Measurements from ENCODE around the gene WDHD1. TPM values are rescaled to one million over a fixed set of nuclear protein-coding genes. Genes with fewer than 3 reads are reported as not detected.

WDHD1 gene
- total RNA-seq, 1 donor from 2014 or later, result 10.0 TPM

DNA sequence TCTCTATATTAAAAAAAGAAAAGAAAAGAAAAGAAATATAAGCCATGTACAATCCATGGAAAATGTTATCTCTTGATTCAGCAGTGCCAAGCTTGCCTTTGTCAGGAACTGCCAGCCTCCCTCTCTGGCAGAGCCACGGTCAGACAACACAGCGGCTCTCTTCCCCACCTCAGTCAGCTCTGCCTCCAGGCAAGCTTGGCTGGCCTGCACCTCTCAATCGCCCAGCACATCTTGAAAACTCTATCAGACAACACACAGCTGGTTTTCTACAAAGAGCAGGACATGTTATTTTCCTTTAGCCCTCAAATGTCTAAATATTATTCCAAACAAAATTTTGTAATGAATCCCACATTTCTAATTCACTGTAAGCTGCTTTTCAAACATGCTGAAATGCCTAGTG is 104.3 kb downstream of the WDHD1 start:
- FAIRE-seq (no peak), DNase-seq (ENCODE audit: low read depth) (no peak)
- no peaks in the 10 kb centered on the region for H3K27me3 ChIP-seq (ENCODE audit: control insufficient read depth, insufficient read depth, low read length)
- H3K4me3 ChIP-seq (ENCODE audit: low read depth, low read length), result no peak overlapping the region
- H3K36me3 ChIP-seq (ENCODE audit: control insufficient read depth, insufficient read depth, low read length), result no peaks in the 10 kb centered on the region
- TF ChIP-seq, protein P1, sequence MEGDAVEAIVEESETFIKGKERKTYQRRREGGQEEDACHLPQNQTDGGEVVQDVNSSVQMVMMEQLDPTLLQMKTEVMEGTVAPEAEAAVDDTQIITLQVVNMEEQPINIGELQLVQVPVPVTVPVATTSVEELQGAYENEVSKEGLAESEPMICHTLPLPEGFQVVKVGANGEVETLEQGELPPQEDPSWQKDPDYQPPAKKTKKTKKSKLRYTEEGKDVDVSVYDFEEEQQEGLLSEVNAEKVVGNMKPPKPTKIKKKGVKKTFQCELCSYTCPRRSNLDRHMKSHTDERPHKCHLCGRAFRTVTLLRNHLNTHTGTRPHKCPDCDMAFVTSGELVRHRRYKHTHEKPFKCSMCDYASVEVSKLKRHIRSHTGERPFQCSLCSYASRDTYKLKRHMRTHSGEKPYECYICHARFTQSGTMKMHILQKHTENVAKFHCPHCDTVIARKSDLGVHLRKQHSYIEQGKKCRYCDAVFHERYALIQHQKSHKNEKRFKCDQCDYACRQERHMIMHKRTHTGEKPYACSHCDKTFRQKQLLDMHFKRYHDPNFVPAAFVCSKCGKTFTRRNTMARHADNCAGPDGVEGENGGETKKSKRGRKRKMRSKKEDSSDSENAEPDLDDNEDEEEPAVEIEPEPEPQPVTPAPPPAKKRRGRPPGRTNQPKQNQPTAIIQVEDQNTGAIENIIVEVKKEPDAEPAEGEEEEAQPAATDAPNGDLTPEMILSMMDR (IDR thresholded peaks at IDR 0.05; ENCODE audit: insufficient read depth, low read length, severe bottlenecking), result no peak

DNA sequence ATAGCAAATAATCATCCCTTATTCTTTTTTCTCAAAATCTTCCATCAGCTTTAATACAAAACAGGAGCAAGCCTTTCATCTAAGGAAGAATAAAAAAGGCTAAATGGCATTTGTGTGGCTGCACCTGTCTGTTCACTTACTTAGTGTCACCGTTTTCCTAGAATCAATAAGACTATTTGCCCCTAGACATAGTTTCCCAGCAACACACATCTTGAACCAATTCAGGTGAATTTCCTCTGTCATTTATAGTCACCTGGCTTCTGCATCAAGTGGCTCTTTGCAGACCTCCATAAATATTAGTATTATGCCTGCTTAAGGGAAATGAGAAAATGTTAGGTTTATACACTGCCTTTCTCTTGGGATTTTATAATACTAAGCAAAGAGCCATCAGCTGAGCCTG is 106.8 kb downstream of the WDHD1 start:
- DNase-seq (ENCODE audit: low read depth) (no peak), FAIRE-seq (no peak)
- H3K36me3 ChIP-seq (ENCODE audit: control insufficient read depth, insufficient read depth, low read length), result no peaks in the 10 kb centered on the region
- TF ChIP-seq, protein P1 (IDR thresholded peaks at IDR 0.05; ENCODE audit: insufficient read depth, low read length, severe bottlenecking), result no peak
- no peak overlapping the region for H3K4me3 ChIP-seq (ENCODE audit: low read depth, low read length)
- no peaks in the 10 kb centered on the region for H3K27me3 ChIP-seq (ENCODE audit: control insufficient read depth, insufficient read depth, low read length)

DNA sequence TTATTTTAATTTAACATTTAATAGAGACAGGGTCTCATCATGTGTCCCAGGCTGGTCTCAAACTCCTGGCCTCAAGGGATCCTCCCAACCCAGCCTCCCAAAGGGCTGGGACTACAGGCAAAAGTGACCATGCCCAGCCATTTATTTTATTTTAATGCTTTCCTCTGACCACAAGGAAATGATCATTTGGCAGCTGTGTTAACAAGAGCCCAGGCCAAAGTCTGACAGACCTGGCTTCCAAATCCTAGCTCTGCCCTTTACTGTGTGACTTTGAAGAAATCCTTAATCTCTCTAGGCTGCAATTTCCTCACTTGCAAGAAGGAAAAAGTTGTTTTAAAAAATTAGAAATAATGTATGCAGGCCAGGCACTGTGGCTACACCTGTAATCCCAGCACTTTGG is 107.6 kb downstream of the WDHD1 start:
- TF ChIP-seq, protein P1 (IDR thresholded peaks at IDR 0.05; ENCODE audit: insufficient read depth, low read length, severe bottlenecking), result no peak
- Histone ChIP-seq H3K4me3 (ENCODE audit: low read depth, low read length) (no peak overlapping the region), H3K36me3 (ENCODE audit: control insufficient read depth, insufficient read depth, low read length) (no peaks in the 10 kb centered on the region), H3K27me3 (ENCODE audit: control insufficient read depth, insufficient read depth, low read length) (no peaks in the 10 kb centered on the region)
- no peak for FAIRE-seq
- DNase-seq (ENCODE audit: low read depth), result no peak

DNA sequence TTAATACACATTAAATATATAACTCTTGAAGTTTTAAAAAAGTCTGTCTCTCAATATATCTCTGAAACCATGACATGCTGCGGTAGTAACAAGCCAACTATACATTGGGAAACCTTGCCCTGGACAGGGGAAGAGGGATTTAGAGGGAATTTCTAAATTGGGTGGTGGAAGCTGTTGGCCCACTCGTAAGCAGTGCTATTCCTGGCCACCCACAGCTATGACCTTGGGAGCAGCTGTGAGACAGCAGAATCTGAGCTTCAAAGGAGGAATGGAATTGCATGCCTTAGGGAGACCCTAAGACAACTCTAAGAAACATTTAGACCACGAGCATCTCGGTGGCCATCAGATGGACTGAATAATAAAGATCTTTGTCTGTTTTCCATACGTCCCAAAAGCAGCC is 108.5 kb downstream of the WDHD1 start:
- Histone ChIP-seq H3K27me3 (ENCODE audit: control insufficient read depth, insufficient read depth, low read length) (no peaks in the 10 kb centered on the region), H3K36me3 (ENCODE audit: control insufficient read depth, insufficient read depth, low read length) (no peaks in the 10 kb centered on the region), H3K4me3 (ENCODE audit: low read depth, low read length) (no peak overlapping the region)
- TF ChIP-seq, protein P1 (IDR thresholded peaks at IDR 0.05; ENCODE audit: insufficient read depth, low read length, severe bottlenecking), result no peak
- no peak for FAIRE-seq
- no peak for DNase-seq (ENCODE audit: low read depth)

DNA sequence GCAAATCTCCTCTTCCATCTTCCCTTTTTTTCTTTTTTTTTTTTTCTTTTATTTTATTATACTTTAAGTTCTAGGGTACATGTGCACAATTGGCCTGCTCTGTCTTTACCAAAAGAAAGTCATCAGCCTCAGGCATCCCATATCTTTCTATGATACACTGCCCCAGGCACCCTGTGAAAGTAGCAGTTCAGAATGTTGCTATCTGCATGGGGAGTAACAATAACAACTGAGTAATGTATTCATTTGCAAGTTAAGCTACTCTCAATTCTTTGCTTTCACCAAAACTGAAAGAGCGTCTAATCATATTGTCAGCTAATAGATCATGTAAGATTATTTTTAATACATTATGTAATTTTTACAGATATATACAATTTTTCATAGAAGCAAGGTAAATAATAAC is 110.8 kb downstream of the WDHD1 start:
- H3K27me3 ChIP-seq (ENCODE audit: control insufficient read depth, insufficient read depth, low read length), result no peaks in the 10 kb centered on the region

More for the DNA sequence above, 110.8 kb downstream of the WDHD1 start:
- TF ChIP-seq, protein P1 (IDR thresholded peaks at IDR 0.05; ENCODE audit: insufficient read depth, low read length, severe bottlenecking), result no peak
- no peaks in the 10 kb centered on the region for H3K36me3 ChIP-seq (ENCODE audit: control insufficient read depth, insufficient read depth, low read length)
- FAIRE-seq (no peak), DNase-seq (ENCODE audit: low read depth) (no peak)
- H3K4me3 ChIP-seq (ENCODE audit: low read depth, low read length), result no peak overlapping the region

Measured in bronchial epithelial cell (primary cell).